Measurements from ENCODE around the gene SLC31A1.
A peak's percentile ranks its signal among the peaks of the same experiment; 100 is the strongest.
"Not testable (repeated sequence)": the region's sequence is repeated elsewhere in the genome, so short reads cannot be mapped to it uniquely, and the experiment has no call there.

Gene SLC31A1

GRCh38 chr9:113221800-113222481 is 597 bp downstream of the SLC31A1 start:
- DNase-seq = peak in 1 of 2 donors; percentile 14

- no peak for DNase-seq
These were observed 1.1 kb downstream of the SLC31A1 start for GRCh38 chr9:113222482-113222841.

GRCh38 chr9:113223963-113224362 is 2.6 kb downstream of the SLC31A1 start:
- DNase-seq = no peak

GRCh38 chr9:113227436-113227835 is 6.1 kb downstream of the SLC31A1 start:
- no peak for DNase-seq

- DNase-seq = no peak
These were observed 6.9 kb downstream of the SLC31A1 start for GRCh38 chr9:113228130-113228665.

- no peak for DNase-seq
These were observed 10.4 kb downstream of the SLC31A1 start for GRCh38 chr9:113231701-113232100.

GRCh38 chr9:113235701-113236255 is 14.4 kb downstream of the SLC31A1 start:
- DNase-seq = not testable (repeated sequence)

GRCh38 chr9:113237026-113237425 is 15.7 kb downstream of the SLC31A1 start:
- no peak for DNase-seq

- no peak for DNase-seq
These were observed 17.0 kb downstream of the SLC31A1 start for GRCh38 chr9:113238202-113238858.

- no peak for DNase-seq
These were observed 17.5 kb downstream of the SLC31A1 start for GRCh38 chr9:113238859-113239232.

GRCh38 chr9:113241161-113241560 is 19.8 kb downstream of the SLC31A1 start:
- no peak for DNase-seq

GRCh38 chr9:113244556-113244955 is 23.2 kb downstream of the SLC31A1 start:
- DNase-seq = no peak

- no peak for DNase-seq
These were observed 24.6 kb downstream of the SLC31A1 start for GRCh38 chr9:113245894-113246293.

GRCh38 chr9:113246928-113247327 is 25.6 kb downstream of the SLC31A1 start:
- no peak for DNase-seq

GRCh38 chr9:113247640-113248039 is 26.3 kb downstream of the SLC31A1 start:
- DNase-seq = no peak

GRCh38 chr9:113249661-113250060 is 28.3 kb downstream of the SLC31A1 start:
- not testable (repeated sequence) for DNase-seq

- DNase-seq = no peak
These were observed 29.5 kb downstream of the SLC31A1 start for GRCh38 chr9:113250807-113251206.

GRCh38 chr9:113254991-113255390 is 33.6 kb downstream of the SLC31A1 start:
- DNase-seq = no peak

- no peak for DNase-seq
These were observed 34.1 kb downstream of the SLC31A1 start for GRCh38 chr9:113255438-113255837.

- no peak for DNase-seq
These were observed 36.5 kb downstream of the SLC31A1 start for GRCh38 chr9:113257863-113258262.

GRCh38 chr9:113258282-113258681 is 36.9 kb downstream of the SLC31A1 start:
- no peak for DNase-seq

GRCh38 chr9:113261917-113262671 is 40.8 kb downstream of the SLC31A1 start:
- no peak for DNase-seq

GRCh38 chr9:113266174-113266573 is 44.8 kb downstream of the SLC31A1 start:
- DNase-seq = no peak

Measured in CD4-positive, alpha-beta T cell treated with Interleukin-4 for 1 hour (primary cell).